Hematopoietic multipotent progenitor cell treated with erythropoietin and hydrocortisone succinate and interleukin-3 and kit ligand, for 15 days (in vitro differentiated cells): ENCODE data around the gene SMIM11.
"Not testable (repeated sequence)": the region's sequence is repeated elsewhere in the genome, so short reads cannot be mapped to it uniquely, and the experiment has no call there.

Source experiments
- DNase-seq: peaks from one replicate; pipeline ENCODE4 v3.0.0-alpha.2; 2015; ENCODE audit warnings: low spot score

The SMIM11 gene

GRCh38 chr21:34355570-34355969 lies 19.7 kb upstream of the SMIM11 start:
- no peak for DNase-seq

- DNase-seq: no peak
These were observed 17.4 kb upstream of the SMIM11 start for GRCh38 chr21:34357889-34358288.

- DNase-seq: no peak
These were observed 16.4 kb upstream of the SMIM11 start for GRCh38 chr21:34358866-34359265.

- DNase-seq: no peak
These were observed 14.6 kb upstream of the SMIM11 start for GRCh38 chr21:34360488-34361241.

GRCh38 chr21:34362136-34362444 lies 13.2 kb upstream of the SMIM11 start:
- no peak for DNase-seq

GRCh38 chr21:34362670-34363069 lies 12.6 kb upstream of the SMIM11 start:
- DNase-seq: no peak

- DNase-seq: no peak
These were observed 11.6 kb upstream of the SMIM11 start, which contains the start of gene KCNE2 for GRCh38 chr21:34363733-34364132. Gene KCNE2, plus strand, starts transcription at chr21:34364006. Its CDS starts 6,473 bp downstream, at chr21:34370479.

- no peak for DNase-seq
These were observed 10.4 kb upstream of the SMIM11 start for GRCh38 chr21:34364921-34365320.

GRCh38 chr21:34365809-34366208 lies 9.5 kb upstream of the SMIM11 start:
- DNase-seq: no peak

- DNase-seq: peak; percentile 40
These were observed 7.9 kb upstream of the SMIM11 start for GRCh38 chr21:34367320-34367935.

- DNase-seq: no peak
These were observed 5.6 kb upstream of the SMIM11 start for GRCh38 chr21:34369741-34370140.

- DNase-seq: no peak
These were observed 3.0 kb upstream of the SMIM11 start for GRCh38 chr21:34372321-34372720.

- DNase-seq: not testable (repeated sequence)
These were observed 845 bp upstream of the SMIM11 start for GRCh38 chr21:34374462-34374861.

- not testable (repeated sequence) for DNase-seq
These were observed 289 bp downstream of the SMIM11 start for GRCh38 chr21:34375619-34375972.

- DNase-seq: not testable (repeated sequence)
These were observed 7.8 kb downstream of the SMIM11 start for GRCh38 chr21:34383138-34383537.

- not testable (repeated sequence) for DNase-seq
These were observed 8.6 kb downstream of the SMIM11 start for GRCh38 chr21:34383724-34384415.

- DNase-seq: not testable (repeated sequence)
These were observed 25.2 kb downstream of the SMIM11 start for GRCh38 chr21:34400522-34400921.

- DNase-seq: not testable (repeated sequence)
These were observed 29.4 kb downstream of the SMIM11 start for GRCh38 chr21:34404742-34405141.

GRCh38 chr21:34405686-34406085 lies 30.4 kb downstream of the SMIM11 start:
- DNase-seq: not testable (repeated sequence)

GRCh38 chr21:34406102-34406501 lies 30.8 kb downstream of the SMIM11 start:
- not testable (repeated sequence) for DNase-seq

- not testable (repeated sequence) for DNase-seq
These were observed 31.4 kb downstream of the SMIM11 start for GRCh38 chr21:34406676-34407075.

- DNase-seq: not testable (repeated sequence)
These were observed 32.0 kb downstream of the SMIM11 start for GRCh38 chr21:34407294-34407693.

GRCh38 chr21:34417448-34418077 lies 42.3 kb downstream of the SMIM11 start:
- DNase-seq: not testable (repeated sequence)
